Glomerular visceral epithelial cell (primary cell): Measurements from ENCODE around the gene MCAM.

ENCODE experiments used
- DNase-seq: peaks from one replicate; pipeline ENCODE4 v3.0.0-alpha.2; 2016; ENCODE audit errors: extremely low spot score

Gene MCAM

DNA sequence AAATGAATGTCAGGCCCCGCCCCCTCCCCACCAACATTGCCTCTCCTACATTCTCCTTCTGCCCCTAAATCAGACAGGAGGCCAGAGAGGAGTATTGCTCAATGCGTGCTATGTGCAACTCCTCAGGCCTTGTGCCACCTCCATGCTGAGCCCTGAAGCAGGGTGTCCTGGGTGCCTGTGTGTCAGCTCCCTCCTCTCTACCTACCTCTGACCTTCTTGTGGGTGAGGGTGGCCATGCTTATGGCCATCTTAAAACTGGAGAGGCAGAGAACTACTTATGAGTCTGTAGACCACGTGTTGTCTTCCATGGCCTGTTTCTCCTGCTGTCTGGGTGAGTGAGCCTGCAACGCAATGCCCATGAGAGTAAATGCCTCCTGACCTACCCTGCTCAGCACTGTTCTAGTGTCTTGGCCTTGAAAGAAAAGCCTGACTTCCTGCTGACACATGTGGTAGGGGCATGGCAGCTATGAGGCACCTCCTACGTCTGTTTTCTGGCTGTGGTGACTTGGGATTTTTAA, 10.5 kb downstream of the MCAM start:
- no peak for DNase-seq

DNA sequence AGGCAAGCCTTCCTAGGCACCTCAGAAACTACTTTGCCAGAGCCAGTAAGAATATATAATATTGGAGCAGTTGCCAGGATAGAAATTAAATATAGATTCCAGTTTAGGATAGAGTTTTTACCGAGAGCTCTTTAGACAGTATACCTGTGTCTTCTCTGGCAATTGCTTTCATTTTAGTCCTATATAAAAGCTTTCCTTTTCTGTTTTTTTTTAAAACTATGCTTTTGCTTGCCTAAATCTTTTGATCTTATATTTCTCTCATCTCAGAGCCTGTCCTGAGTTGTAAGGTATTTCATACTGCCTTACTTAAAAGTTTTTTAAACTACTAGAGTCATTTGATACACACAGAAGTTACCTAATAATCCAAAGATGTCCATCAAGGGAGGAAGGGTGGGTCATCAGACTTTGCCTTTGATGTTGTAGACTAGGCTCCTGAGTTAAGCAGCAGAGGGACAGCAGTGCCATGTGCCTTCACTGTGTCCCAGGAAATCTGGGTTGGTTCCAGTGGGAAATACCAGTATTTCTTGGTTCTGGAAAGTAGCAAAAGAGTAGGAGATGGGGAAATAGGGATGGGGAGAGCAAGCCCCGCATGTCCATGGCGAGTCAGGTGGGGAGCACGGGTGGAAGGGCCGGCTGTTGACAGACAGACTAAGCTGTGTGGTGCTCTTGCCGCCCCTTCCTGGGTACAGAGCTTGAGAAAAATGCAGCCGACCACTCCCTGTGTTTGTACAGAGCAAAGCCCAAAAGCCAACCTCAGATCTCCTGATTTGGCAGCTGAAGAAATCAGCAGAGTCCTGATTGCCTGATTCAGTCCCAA, 11.2 kb downstream of the MCAM start:
- no peak for DNase-seq

DNA sequence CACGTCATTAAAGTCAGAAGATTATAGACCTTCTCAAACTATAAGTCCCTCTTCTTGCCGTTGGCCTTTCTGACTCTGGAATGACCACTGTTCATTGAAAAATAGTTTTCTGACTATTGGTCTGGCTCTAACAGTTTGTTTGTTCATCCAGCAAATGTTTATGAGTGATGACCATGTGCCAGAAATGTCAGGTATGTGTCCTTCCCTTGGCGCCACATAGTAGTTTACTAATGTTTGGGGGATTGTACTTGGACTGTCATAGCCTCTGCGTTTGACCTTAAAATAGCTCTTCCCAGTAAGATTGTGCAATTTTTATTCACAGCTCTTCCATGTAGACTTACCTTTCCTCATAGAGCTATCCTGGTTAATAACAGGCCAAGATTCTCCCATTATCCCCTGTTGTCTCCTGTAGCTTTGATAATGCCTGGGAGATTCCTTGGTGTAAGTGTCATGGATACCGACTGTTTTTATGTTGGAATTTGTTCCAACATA, 13.7 kb downstream of the MCAM start:
- no peak for DNase-seq

DNA sequence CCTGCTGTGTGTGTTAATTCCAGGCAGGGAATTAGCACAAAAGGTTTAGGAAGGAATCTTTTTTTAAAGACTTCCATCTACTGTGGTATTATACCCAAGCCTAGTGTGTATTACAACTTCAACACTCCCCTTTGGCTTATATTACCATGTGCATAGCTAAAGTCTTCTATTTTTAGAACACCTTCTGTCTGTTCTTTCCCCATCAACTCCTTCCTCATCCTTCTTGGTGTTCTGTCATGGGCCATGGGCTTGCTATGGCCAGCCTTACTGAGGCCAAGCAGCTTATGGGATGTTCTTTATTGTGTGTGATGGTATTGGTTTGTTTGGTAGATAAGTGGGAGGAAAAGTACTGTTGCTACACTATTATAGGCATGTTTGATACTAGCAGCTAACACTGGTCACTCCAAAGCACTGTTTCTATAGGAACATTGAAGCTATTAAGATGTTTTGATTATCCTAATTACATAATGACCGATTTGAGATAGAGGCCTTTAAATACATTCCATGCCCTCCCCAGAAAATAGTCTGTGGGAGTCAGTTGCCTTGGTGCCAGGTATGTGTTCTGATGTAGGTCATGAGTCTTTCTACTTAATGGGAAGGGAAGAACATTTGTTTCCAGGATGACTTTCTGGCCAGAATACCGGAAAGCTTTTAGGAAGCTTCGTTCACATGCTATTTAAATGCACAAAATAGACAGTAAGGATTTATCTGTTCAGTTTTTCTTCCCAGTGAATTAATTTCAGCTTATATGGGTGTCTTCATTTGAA, 16.5 kb downstream of the MCAM start:
- DNase-seq: no peak

DNA sequence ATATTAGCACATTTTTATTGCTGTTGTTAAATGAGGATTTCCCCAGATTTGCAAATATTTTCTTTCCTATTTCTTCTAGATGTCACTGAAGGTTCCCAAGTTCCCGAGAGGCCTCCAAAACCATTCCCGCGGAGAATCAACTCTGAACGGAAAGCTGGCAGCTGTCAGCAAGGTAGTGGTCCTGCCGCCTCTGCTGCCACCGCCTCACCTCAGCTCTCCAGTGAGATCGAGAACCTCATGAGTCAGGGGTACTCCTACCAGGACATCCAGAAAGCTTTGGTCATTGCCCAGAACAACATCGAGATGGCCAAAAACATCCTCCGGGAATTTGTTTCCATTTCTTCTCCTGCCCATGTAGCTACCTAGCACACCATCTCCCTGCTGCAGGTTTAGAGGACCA, 17.5 kb downstream of the MCAM start:
- DNase-seq: no peak

DNA sequence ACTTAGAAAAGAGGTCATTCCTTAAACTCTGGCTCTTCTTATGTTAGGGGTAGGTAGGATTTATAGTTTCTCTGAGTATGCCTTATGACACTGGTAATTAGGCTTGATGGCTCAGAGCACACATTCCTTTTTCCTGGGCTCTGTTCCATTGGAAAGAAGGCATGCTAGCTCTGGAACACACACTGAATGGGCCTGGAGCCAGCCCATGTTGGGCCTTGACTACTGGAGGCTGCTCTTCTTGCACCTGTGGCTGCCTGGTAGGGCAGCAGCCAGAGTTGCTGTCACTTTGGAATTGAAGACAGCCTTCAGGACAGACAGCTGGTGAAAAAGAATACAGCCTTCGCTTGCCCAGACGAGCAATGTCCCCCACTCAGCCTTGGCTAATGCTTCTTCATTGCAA, 18.2 kb downstream of the MCAM start:
- DNase-seq: no peak

DNA sequence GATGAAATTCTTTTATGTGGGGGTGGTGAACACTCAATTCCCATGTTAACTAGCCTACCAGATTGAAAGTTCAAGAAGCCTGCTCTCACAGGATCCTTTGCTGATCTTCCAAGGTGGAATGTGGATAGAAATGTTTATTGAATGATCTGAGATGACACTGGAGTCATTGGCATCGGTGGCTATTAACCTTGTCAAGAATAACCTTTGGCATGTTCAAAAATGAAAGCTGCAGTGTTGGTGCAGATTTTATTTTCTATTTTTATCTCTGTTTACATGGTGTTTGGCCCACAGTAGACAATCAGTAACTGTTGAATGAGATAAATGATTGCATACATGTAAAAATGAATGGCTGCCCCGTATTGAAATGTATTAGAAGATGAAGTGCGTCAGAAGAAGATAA, 19.0 kb downstream of the MCAM start:
- DNase-seq: no peak

DNA sequence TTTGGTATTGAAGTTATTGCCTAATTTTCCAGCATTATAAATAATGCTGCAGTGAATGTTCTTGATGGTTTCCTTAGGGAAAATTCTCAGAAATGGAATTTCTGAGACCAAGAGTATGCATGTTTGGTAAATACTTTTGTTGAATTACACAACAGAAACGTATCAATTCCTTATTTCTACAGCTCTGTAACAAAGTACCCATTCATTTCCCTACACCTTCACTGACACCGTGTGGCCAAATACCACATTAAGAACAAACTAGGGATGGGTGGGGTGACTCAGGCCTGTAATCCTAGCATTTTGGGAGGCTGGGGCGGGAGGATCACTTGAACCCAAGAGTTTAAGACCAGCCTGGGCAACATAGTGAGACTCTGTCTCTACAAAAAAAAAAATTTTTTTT, 21.8 kb downstream of the MCAM start:
- DNase-seq: no peak

DNA sequence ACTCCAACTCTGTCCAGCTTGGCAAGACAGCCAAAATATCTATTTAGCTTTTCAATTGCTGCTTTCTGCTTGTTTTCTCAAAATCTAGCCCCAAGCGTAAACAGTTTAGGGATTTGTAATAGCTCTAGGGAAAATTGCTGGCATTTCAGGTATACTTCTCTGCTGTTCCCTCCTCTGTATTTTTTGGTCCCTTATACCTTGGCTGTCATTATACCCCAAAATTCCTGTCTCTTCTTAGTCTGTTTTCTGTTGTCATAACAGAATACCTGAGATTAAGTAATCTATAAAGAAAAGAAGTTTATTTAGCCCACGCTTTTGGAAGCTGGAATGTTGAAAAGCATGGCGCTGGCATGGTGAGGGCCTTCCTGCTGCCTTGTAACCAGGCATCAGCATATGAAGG, 23.5 kb downstream of the MCAM start:
- no peak for DNase-seq

DNA sequence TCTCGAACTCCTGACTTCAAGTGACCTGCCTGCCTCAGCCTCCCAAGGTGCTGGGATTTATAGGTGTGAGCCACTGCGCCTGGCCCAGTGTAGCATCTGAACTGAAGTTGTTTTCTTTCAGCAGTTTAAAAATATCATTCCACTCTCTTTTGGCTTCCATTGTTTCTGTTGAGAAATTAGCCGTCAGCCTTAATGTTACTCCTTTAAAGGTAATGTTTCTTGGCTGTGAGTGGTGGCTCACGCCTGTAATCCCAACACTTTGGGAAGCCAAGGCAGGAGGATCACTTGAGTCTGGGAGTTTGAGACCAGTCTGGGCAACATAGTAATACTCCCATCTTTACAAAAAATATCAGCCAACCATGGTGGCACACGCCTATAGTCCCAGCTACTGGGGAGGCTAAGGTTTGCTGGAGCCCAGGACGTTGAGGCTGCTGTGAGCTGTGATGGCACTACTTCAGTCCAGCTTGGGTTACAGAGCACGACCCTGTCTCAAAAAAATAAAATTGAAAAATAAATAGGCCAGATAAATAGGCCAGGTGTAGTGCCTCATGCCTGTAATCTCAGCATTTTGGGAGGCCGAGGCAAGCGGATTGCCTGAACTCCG, 25.9 kb downstream of the MCAM start:
- no peak for DNase-seq

DNA sequence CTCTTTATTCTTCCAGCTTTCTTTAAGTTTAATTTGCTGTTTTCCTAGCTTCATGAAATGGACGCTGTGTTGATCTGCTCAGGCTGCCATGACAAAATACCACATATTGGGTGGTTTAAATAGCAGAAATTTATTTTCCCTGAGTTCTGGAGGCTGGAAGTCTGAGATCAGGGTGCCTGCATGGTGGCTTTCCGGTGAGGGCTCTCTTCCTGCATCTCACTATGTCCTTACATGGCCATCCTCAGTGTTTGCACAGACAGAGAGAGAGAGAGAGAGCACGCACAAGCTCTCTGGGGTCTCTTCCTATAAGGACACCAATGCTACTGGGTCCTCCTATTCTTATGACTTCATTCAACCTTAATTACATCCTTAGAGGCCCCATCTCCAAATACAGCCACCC, 28.7 kb downstream of the MCAM start:
- DNase-seq: no peak

DNA sequence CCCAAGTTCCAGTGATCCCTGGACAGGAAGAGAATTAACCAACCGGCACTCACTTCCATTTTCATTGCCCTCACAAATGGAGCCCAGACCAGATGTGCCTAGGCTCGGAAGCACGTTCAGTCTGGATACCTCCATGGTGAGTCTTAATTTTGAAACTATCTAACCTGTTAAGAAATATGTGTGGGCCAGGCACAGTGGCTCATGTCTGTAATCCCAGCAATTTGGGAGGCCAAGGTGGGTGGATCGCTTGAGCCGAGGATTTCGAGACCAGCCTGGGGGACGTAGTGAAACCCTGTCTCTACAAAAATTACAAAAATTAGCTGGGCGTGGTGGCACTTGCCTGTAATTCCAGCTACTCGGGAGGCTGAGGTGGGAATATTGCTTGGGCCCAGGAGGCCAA, 31.5 kb downstream of the MCAM start:
- DNase-seq: no peak

DNA sequence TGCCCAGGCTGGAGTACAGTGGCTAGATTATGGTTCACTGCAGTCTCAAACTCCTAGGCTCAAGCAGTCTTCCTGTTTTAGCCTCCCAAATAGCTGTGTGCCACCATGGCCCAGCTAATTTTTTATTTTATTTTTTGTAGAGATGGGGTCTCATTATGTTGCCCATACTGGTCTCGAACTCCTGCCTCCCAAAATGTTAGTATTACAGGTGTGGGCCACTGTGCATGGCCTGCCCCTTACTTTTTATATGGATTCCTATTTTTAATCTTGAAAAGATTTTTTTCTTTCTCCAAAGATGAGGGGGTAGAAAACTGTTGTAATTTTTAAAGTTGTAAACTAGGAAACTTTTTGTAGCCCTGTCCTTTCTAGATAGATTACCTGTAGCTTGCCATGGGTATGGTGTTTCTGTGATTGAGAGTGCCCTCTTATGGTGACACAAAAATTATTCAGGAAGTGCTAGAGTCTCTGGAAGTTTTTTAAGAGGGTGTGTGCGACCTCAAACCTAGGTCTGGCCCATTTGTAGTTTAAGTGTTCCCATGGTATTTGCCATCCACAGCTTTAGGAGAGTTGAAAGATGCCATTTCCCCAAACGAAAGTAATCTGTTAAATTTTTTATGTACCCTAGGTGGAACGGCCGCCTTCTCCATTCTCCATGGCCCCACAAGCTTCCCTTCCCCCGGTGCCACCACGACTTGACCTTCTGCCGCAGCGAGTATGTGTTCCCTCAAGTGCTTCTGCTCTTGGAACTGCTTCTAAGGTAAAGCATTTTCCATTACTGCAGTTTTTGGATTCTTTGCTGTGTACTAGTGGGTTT, 32.4 kb downstream of the MCAM start:
- DNase-seq: peak; percentile 41

DNA sequence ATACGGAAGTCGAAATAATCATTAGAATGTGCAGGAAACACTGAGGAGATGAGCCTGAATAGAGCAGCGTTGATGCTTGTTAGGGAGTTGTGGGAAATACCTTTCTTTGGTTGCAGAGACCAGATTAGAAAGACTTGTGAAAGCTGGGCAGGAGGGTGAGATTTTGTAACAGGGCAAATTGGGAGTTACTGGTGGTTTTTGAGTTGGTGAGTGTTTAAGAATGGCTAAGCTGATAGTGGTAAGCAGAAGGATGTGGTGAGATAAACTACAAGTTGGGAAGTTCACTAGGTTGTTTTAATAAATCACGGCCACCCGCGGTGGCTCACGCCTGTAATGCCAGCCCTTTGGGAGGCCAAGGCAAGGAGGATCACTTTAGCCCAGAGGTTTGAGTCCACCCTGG, 34.4 kb downstream of the MCAM start:
- DNase-seq: no peak

DNA sequence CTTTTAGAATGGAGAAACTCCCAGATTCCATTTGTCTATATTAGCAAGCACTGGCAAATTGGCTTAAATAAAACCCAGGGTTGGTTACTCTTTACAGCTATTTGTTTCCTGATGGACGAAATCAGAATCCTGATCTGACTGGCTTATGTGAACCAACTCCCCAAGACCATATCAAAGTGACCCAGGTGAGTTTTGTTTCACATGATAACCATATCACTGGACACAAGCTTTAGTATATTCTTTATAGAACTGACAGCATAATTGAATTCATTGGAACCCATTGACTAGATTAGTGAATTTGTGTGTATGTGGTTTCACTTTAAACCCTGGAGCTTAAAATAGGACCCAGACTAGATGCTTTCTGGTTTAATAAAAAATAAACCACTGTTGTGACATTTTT, 39.3 kb downstream of the MCAM start:
- no peak for DNase-seq

DNA sequence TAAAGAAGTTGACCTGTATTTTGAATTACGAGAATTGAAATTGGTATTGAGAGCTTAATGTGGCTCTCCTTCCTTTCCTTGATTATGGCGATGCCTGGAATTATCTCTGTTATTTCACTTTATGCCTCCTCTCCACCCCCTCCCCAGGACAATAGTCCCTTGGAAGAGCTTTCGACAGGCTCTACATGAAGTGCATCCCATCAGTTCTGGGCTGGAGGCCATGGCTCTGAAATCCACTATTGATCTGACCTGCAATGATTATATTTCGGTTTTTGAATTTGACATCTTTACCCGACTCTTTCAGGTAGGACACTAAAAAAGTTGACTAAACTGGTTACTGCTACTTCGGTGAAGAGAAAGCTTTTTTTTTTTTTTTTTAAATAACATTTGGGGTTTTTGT, 43.2 kb downstream of the MCAM start:
- DNase-seq: no peak

DNA sequence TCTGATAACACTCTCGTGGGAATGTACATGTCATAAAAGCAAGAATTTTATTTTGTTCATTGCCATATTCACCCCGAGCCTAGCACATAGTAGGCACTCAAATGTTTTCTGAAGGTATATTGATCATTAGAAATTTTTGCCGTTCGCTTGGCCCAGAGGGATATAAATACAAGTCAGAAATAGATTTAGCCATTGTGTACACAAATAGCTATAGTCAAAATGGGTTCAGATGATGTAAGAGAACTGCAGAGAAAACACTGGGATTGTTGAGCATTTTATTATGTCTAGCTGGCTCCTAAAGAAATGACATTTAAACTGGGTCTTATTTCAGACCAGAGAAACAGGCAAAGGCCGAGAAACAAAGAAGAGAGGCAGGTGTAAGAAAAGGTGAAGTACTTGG, 49.3 kb downstream of the MCAM start:
- no peak for DNase-seq

DNA sequence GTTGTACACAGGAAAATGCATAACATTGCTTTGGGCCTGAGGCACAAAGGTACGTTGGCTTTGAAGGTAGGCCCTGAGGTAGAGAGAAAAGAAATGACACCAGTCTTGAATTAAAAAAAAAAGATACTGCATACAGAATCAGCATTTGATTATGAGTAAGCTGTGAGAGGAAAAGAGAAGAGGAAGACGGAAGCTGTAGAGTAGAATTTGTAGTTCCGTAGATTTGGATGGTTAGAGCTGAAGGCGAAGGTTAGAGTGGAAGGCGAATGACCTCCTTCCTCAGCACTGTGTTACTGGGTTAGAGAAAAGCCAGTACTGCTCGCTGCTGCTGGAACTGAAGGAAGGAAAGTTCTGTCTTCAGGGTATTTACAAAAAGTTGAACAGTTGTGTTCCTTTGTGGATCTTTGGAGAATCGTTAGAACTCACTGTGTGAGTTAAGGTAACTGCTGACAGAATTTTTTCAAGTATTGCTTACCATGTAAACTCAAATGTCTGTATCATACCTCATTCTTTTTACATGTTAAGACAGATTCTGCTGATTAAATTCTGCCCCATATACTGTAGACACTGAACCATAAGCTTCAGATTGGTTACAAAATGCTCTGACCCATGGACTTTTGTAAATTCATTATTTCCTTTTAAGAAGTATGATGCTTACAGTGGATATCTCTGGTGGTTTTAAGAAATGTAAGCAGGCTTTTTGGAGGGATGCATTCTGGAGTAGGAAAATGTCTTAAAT, 50.2 kb downstream of the MCAM start:
- DNase-seq: no peak

DNA sequence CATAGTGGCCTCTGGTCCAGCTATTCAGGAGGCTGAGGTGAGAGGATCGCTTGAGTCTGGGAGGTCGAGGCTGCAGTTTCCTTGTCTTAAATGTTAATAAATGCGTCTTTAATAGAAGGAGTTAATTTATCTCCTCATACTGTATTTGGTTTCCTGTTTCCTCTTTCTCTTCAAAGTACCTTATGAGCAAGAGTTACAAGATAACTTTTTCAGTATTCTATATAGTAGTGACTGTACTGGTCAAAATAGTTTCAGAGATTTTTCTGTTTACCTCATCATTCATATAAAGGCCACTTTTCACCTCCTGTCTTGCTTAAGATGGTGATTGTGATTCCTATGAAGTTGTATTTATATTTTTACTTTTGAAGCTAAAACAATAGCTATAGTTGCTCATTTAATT, 50.9 kb downstream of the MCAM start:
- DNase-seq: no peak

DNA sequence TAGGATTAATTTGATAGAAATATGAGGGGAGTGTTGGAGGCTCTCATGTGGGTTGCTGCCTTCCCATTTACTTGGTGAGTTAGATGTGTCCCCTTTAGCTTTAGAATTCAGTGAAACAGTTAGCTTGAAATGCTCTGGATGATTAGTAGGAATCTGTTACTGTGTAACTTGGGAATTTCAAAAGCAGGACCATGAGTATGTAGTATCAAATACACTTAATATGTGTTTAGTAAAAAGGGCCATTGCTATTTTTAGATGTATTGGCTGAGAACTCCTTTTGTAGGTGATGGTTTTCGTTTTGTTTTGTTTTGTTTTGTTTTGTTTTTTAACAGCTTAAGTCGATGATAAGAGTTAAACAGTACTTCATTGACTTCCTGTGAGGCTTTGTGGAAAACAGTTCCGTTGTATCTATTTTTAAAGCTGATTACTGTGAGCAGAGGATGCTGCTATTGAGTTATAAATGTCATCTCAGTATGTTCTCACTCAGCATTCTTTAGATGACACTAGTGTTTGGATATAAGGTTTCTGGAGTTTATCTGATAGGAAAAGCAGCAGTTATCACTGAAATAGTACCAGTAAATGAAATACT, 53.5 kb downstream of the MCAM start:
- no peak for DNase-seq
